K562 (cell line): ENCODE measurements around the gene SORBS2. TPM values are rescaled to one million over a fixed set of nuclear protein-coding genes. Genes with fewer than 3 reads are reported as not detected.

Source experiments
- ATAC-seq: fragments of 200-7000 bp; cut with Tn5 transposase; 3 replicates; pipeline ENCODE4 v1.9.1; 2020; ENCODE audit warnings: moderate library complexity
- BruUV-seq: library from RNA; stranded (reverse); fragments of 400-500 nt; replicated peaks from 2 replicates; lab custom pipeline; 2021; lab: Mats Ljungman, UMichigan
- CTCF ChIA-PET: fragments of 300-600 bp; formaldehyde crosslinking; extraction: SDS; loops from one replicate; lab custom pipeline; 2021; ENCODE audit warnings: low intra/inter-chr PET ratio; lab: Yijun Ruan, JAX
- POLR2A ChIA-PET: fragments of 300-600, 350-650 bp; sonication (Branson Sonifier 250); formaldehyde crosslinking; extraction: SDS; loops from one replicate; lab custom pipeline; 2021; ENCODE audit warnings: antibody characterized with exemption, inconsistent platforms; lab: Yijun Ruan, JAX
- DNase-seq, 4 experiments: peaks; one replicate each; pipeline versions ENCODE4 v3.0.0 to v3.0.0-alpha.2; 2011 to 2018; ENCODE audit warnings: low spot score in 3 of 4, mixed read lengths in 3 of 4; ENCODE audit errors: extremely low read depth in 1 of 4
- FAIRE-seq: peaks from 2 replicates; lab custom pipeline; 2011; peaks lifted over from hg19 to GRCh38; lab: Jason Lieb, UNC
- H2AFZ ChIP-seq: 2 replicates; pipeline ENCODE4 v1.6.0; 2011; ENCODE audit warnings: low read depth, low read length, control low read depth, inconsistent platforms
- H3K27ac ChIP-seq: fragments of 200-600 bp; 3 replicates; pipeline ENCODE4 v1.8.0; 2011; ENCODE audit warnings: low read depth, mild to moderate bottlenecking, control low read depth, inconsistent platforms, low read length, moderate library complexity, mixed read lengths; ENCODE audit errors: extremely low read depth
- H3K27me3 ChIP-seq, 2 experiments: fragments of 300-600 bp in 1 of 2; 2 replicates in 1 of 2; 3 replicates in 1 of 2; pipeline versions ENCODE4 v1.6.0 to v1.8.0; 2011; ENCODE audit warnings: inconsistent platforms in 2 of 2, low read length in 2 of 2, mild to moderate bottlenecking in 1 of 2, mixed read lengths in 1 of 2, moderate library complexity in 1 of 2; ENCODE audit not compliant: control insufficient read depth in 2 of 2, insufficient read depth in 2 of 2
- H3K36me3 ChIP-seq: fragments of 300-600 bp; 3 replicates; pipeline ENCODE4 v1.8.0; 2011; ENCODE audit warnings: mild to moderate bottlenecking, low read length, inconsistent platforms; ENCODE audit not compliant: control insufficient read depth, insufficient read depth
- H3K4me1 ChIP-seq, 2 experiments: fragments of 200-600 bp in 1 of 2; replicated peaks in 1 of 2; 2 replicates in 1 of 2; 3 replicates in 1 of 2; pipeline versions ENCODE4 v1.5.1 to v1.8.0; 2011; ENCODE audit warnings: inconsistent platforms in 2 of 2, low read length in 2 of 2, mild to moderate bottlenecking in 1 of 2, mixed read lengths in 1 of 2, moderate library complexity in 1 of 2; ENCODE audit not compliant: control insufficient read depth in 2 of 2, insufficient read depth in 2 of 2
- H3K4me2 ChIP-seq: 2 replicates; pipeline ENCODE4 v1.6.1; 2011; ENCODE audit warnings: low read length, control low read depth, inconsistent platforms, mixed read lengths; ENCODE audit not compliant: insufficient read depth
- H3K4me3 ChIP-seq: fragments of 200-600 bp; sonication (generic), shearing (Covaris generic); 2 replicates; pipeline ENCODE4 v1.5.1; 2016; ENCODE audit warnings: control low read depth, inconsistent platforms
- H3K79me2 ChIP-seq: fragments of 200-600 bp; 3 replicates; pipeline ENCODE4 v1.8.0; 2011; ENCODE audit warnings: low read length, inconsistent platforms; ENCODE audit not compliant: control insufficient read depth, insufficient read depth
- H3K9ac ChIP-seq, 2 experiments: 2 replicates each; pipeline versions ENCODE4 v1.6.0 to v1.6.1; 2011; ENCODE audit warnings: low read depth in 2 of 2, low read length in 2 of 2, control low read depth in 1 of 2, inconsistent platforms in 1 of 2, mild to moderate bottlenecking in 1 of 2, mixed read lengths in 1 of 2; ENCODE audit not compliant: insufficient read depth in 1 of 2
- H3K9me1 ChIP-seq: one replicate; pipeline ENCODE4 v1.6.0; 2011; ENCODE audit warnings: inconsistent platforms, mild to moderate bottlenecking, low read length, moderate library complexity; ENCODE audit not compliant: control insufficient read depth, insufficient read depth
- H3K9me3 ChIP-seq: replicated peaks from 2 replicates; pipeline ENCODE4 v1.5.1; 2011; ENCODE audit warnings: low read depth, low read length, inconsistent platforms; ENCODE audit not compliant: control insufficient read depth, insufficient read depth
- H4K20me1 ChIP-seq: replicated peaks from 2 replicates; pipeline ENCODE4 v1.6.1; 2011; ENCODE audit warnings: low read length, inconsistent platforms, mixed read lengths; ENCODE audit not compliant: control insufficient read depth, insufficient read depth
- BHLHE40 ChIP-seq: IDR thresholded peaks from 2 replicates; pipeline ENCODE4 v1.6.1; 2011; ENCODE audit warnings: low read length, improper control_type of control experiment
- CBFA2T2 ChIP-seq: fragments of 450-650 bp; conservative IDR thresholded peaks from 2 replicates; pipeline ENCODE4 v1.6.1; 2017; ENCODE audit warnings: mild to moderate bottlenecking
- EP400 ChIP-seq: fragments of 450-650 bp; IDR thresholded peaks from 2 replicates; pipeline ENCODE4 v1.6.1; 2017; ENCODE audit warnings: antibody characterized with exemption, mild to moderate bottlenecking, moderate library complexity
- EWSR1 ChIP-seq: fragments of 450-650 bp; IDR thresholded peaks from 2 replicates; pipeline ENCODE4 v1.6.1; 2018; ENCODE audit warnings: borderline replicate concordance, mild to moderate bottlenecking, low read depth, moderate library complexity; ENCODE audit not compliant: partially characterized antibody
- FOS ChIP-seq: IDR thresholded peaks from 3 replicates; pipeline ENCODE4 v1.6.1; 2011; ENCODE audit not compliant: insufficient read length; ENCODE audit errors: extremely low read depth
- KAT7 ChIP-seq: sonication (generic); formaldehyde crosslinking; IDR thresholded peaks from 2 replicates; pipeline ENCODE4 v1.8.0; 2022; ENCODE audit warnings: missing genetic modification reagents, mild to moderate bottlenecking, borderline replicate concordance
- MYNN ChIP-seq, 2 experiments: sonication (generic); formaldehyde crosslinking in 1 of 2; IDR thresholded peaks; 2 replicates each; pipeline versions ENCODE4 v1.5.0 to v1.6.1; 2016 to 2020; ENCODE audit warnings: antibody characterized with exemption in 1 of 2, missing genetic modification reagents in 1 of 2
- POLR2H ChIP-seq: IDR thresholded peaks from 2 replicates; pipeline ENCODE4 v1.6.1; 2016; ENCODE audit warnings: missing genetic modification characterization, low read depth, mild to moderate bottlenecking, control low read depth, missing compliant biosample characterization, moderate library complexity
- STAT5A ChIP-seq: IDR thresholded peaks from 2 replicates; pipeline ENCODE4 v1.6.1; 2012; ENCODE audit warnings: low read length, inconsistent platforms, borderline replicate concordance
- XRCC4 ChIP-seq: IDR thresholded peaks from one replicate; pipeline ENCODE4 v1.6.1; 2011; ENCODE audit not compliant: insufficient read depth, insufficient read length; ENCODE audit errors: extremely low read depth
- WGBS: fragments of 100-300 bp; shearing (Covaris generic); methylation state at CpG from one replicate; pipeline ENCODE4 v1.1.6; 2016; ENCODE audit warnings: low coverage, mixed read lengths; ENCODE audit not compliant: insufficient coverage; ENCODE audit errors: missing lambda C conversion rate; 5-methylcytosine and 5-hydroxymethylcytosine counted together
- in situ Hi-C: fragments of 300-500 bp; cut with MboI; formaldehyde crosslinking; loops from 4 replicates; pipeline ENCODE4 v1.15.0; 2018; ENCODE audit warnings: inconsistent platforms, mixed read lengths
- intact Hi-C: fragments of 100-400 bp; cut with micrococcal nuclease; formaldehyde crosslinking; loops from 2 replicates; pipeline ENCODE4 v1.14.2; 2022
- polyA plus RNA-seq, 8 experiments: library from polyadenylated mRNA; depleted of rRNA in 4 of 8; stranded (reverse) in 5 of 8; unstranded in 3 of 8; fragments of >200 nt; fragmentation: Nextera tagmentation in 2 of 8; fragmentation: Illumina TruSeq in 1 of 8; extraction: Ambion mirVana in 2 of 8; extraction: Trizol in 1 of 8; gene quantifications; 2 replicates each; pipeline versions ENCODE4 v1.2.1 to v1.2.3, GENCODE V29; 2011 to 2014; ENCODE audit warnings: inconsistent platforms in 1 of 8, missing spikeins in 1 of 8
- total RNA-seq, 7 experiments: library from RNA; depleted of rRNA in 6 of 7; stranded (reverse); fragments of >200 nt in 6 of 7; fragmentation: Illumina TruSeq in 2 of 7; extraction: Trizol in 2 of 7; gene quantifications; 2 replicates each; pipeline versions ENCODE4 v1.2.1 to v1.2.3, GENCODE V29; 2011 to 2021; ENCODE audit warnings: low replicate concordance in 1 of 7
- TF ChIP-seq, protein P1 (sequence below): fragments of 150-350 bp; IDR thresholded peaks from 2 replicates; pipeline ENCODE4 v1.6.1; 2014; ENCODE audit warnings: low read depth, mild to moderate bottlenecking, low read length, borderline replicate concordance

Gene SORBS2
- total and polyA plus RNA-seq, 9 of the 15 experiments (the other 6 are each of a cell fraction or from before 2014, with no cell fraction given), result 0.29 TPM; not detected in 8

- Histone ChIP-seq H3K9ac (no peak overlapping the region), H3K4me3 (no peak overlapping the region), H4K20me1 (no peaks in the 10 kb centered on the region), H3K4me1 (no peaks in the 10 kb centered on the region), H3K36me3 (no peaks in the 10 kb centered on the region), H3K9me3 (no peaks in the 10 kb centered on the region), H3K27me3 (peaks cover 0 to 6% of the 10 kb centered on the region in 2 experiments; a peak in 3 of 5 replicates), H3K4me2 (no peak overlapping the region), H3K27ac (no peak overlapping the region), H3K79me2 (no peaks in the 10 kb centered on the region), H3K9me1 (no peaks in the 10 kb centered on the region), H2AFZ (no peak overlapping the region)
- DNase-seq (no peak), FAIRE-seq (no peak), ATAC-seq (no peak)
- ChIA-PET CTCF (no interaction called here), POLR2A (no interaction called here)
- no peak for TF ChIP-seq XRCC4
- no peak for TF ChIP-seq EP400
- TF ChIP-seq EWSR1, result no peak
- no peak for TF ChIP-seq FOS
- TF ChIP-seq STAT5A, result no peak
- TF ChIP-seq CBFA2T2, result no peak
- no peak for TF ChIP-seq POLR2H (tag)
- TF ChIP-seq, protein P1, sequence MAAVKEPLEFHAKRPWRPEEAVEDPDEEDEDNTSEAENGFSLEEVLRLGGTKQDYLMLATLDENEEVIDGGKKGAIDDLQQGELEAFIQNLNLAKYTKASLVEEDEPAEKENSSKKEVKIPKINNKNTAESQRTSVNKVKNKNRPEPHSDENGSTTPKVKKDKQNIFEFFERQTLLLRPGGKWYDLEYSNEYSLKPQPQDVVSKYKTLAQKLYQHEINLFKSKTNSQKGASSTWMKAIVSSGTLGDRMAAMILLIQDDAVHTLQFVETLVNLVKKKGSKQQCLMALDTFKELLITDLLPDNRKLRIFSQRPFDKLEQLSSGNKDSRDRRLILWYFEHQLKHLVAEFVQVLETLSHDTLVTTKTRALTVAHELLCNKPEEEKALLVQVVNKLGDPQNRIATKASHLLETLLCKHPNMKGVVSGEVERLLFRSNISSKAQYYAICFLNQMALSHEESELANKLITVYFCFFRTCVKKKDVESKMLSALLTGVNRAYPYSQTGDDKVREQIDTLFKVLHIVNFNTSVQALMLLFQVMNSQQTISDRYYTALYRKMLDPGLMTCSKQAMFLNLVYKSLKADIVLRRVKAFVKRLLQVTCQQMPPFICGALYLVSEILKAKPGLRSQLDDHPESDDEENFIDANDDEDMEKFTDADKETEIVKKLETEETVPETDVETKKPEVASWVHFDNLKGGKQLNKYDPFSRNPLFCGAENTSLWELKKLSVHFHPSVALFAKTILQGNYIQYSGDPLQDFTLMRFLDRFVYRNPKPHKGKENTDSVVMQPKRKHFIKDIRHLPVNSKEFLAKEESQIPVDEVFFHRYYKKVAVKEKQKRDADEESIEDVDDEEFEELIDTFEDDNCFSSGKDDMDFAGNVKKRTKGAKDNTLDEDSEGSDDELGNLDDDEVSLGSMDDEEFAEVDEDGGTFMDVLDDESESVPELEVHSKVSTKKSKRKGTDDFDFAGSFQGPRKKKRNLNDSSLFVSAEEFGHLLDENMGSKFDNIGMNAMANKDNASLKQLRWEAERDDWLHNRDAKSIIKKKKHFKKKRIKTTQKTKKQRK, result no peak
- TF ChIP-seq MYNN (IDR thresholded peaks at IDR 0.05), result no peak
- no peak for TF ChIP-seq MYNN (CRISPR knock-in tag; IDR thresholded peaks at IDR 0.05)
- no peak for TF ChIP-seq BHLHE40
- no peak for TF ChIP-seq KAT7 (CRISPR knock-in tag)
- intact Hi-C loops, result no loop called here
- in situ Hi-C loops, result no loop called here
- BruUV-seq, result no TSS peak
- 1% methylated on average over 8 of the region's 8 CpGs for WGBS
Measured at GRCh38 chr4:185797596-185798338, 14.2 kb downstream of the SORBS2 start.
